IPS-NIHi7 (cell line): Measurements from ENCODE around the gene STK10.
"Not testable (repeated sequence)": the region's sequence is repeated elsewhere in the genome, so short reads cannot be mapped to it uniquely, and the experiment has no call there.

Experiments used
- DNase-seq: peaks from one replicate; pipeline ENCODE4 v3.0.0; 2012; ENCODE audit warnings: mixed read lengths; ENCODE audit errors: extremely low spot score

The STK10 gene

GRCh38 chr5:172055421-172055820 is 132.6 kb downstream of the STK10 start:
- no peak for DNase-seq

GRCh38 chr5:172054611-172055153 is 133.3 kb downstream of the STK10 start:
- DNase-seq, result no peak

DNA sequence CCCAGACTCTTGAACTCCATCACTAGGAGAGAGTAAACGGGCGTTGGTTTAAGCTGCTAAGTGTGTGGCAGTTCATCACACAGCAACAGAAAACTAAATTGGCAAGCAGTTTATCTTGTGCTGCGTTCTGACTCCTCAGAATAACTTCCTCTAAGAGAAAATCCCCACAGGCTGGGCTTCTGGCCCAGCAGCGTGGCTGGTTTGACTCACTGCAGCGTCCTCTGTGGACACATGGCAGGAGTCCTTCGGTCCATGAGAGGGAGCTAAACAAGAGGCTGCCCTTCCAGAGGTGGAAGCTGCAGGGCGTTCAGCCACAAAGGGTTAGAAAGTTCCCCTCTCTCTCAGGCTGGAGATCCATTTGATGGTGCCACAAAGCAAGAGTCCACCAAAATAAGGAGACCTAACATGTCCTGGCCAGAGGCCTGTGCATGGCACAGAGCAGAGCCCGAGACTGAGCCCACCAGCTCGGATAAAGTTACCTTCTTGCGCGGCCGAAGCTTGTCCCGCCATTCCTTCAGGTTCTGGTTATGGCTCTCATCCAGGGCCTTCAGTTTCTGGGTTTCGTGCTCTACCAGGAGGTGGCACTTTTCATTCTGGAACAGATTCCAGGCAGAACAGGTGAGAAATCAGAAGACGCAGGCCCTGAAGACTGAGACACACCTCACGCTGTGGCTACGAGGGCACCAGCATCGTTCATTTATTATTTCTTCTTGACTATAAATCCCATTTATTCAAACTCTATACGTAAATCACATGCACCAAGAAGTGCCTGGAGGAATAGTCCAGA is 135.4 kb downstream of the STK10 start:
- DNase-seq, result no peak

- no peak for DNase-seq
Measured at GRCh38 chr5:172051643-172052339, 136.2 kb downstream of the STK10 start.

GRCh38 chr5:172050080-172050479 is 137.9 kb downstream of the STK10 start:
- DNase-seq, result no peak

GRCh38 chr5:172049226-172049796 is 138.7 kb downstream of the STK10 start:
- DNase-seq, result peak; percentile 14

- peak; percentile 8 for DNase-seq
Measured at GRCh38 chr5:172048539-172049101, 139.4 kb downstream of the STK10 start.

GRCh38 chr5:172048170-172048422 is 139.9 kb downstream of the STK10 start:
- DNase-seq, result no peak

DNA sequence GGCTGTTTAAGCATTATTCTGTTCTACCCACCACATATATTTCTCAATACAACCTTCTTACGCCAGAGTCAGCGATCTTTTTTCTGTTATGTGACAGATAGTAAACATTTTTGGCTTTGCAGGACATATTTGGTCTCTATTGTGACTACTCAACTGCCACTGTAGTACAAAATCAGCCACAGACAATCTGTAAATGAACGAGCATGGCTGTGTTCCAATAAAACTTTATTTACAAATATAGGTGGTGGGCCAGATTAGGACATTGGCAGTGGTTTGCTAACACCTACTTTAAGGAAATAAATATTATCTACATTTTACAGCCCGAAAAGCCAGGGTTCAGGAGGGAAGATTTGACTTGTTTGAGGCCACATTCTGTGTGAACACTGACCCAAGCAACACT is 141.4 kb downstream of the STK10 start:
- no peak for DNase-seq

DNA sequence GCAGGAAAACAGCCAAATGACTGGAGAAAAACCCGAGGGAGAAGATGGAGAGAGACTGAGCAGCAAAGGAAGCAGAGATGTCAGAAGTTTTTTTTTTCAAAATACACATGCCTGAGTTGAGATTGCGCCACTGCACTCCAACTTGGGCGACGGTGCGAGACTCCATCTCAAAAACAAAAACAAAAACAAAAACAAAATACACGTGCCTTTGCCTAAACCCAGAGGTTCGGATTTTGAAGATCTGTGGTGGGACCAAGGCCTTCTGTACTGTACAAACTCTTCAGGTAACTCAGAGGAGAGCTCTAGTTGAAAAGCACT is 142.8 kb downstream of the STK10 start:
- no peak for DNase-seq

DNA sequence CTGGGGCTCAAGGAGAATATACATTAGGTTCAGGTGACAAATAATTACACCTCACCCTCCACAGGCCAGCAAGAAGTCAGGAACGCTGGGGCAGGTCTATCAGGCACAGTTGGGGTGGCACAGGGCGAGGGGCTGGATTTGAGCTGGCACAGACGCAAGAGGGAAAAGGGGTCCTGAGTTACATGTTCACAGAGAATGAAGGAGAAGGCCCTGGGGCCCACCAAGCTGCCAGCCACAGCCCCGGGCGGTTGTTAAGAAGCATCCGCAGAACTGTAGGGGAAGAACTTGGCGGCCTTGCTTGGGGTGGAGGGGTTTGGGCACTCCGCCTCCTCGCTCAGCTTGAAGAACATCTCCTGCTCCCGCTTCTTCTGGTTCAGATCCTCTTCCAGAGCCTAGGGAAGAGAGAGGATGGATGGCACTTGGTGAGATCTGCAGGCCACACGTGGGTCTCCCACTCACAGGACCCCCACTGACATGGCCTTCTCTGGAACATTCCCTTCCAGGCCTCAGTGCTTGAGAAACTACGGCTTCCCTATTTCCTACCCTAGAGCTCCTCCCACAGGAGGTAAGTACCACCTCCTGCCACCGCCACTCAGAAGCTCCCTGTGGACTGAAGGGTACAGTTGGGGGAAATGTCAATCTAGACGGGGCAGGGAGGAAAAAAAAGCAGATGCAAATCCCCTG is 143.3 kb downstream of the STK10 start:
- DNase-seq, result peak; percentile 60

DNA sequence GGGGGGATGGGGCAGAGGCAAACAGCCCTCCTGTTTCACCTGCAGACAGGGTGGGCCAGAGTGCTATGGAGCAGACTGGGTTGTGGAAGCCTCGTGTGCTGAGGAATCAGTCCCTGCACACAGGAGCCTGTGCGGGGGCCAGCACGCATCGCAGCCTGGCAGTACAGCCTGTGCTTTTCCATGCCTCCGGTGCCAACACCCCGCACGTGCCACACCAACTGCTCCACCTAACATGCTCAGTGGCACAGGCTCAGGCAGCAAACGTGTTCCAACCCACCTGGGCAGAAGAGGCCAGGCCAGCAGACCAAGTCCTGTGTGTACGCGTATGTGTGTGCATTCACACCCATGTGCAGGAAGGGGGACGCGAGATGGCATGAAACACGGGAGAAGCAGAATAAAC is 144.2 kb downstream of the STK10 start:
- DNase-seq, result no peak

DNA sequence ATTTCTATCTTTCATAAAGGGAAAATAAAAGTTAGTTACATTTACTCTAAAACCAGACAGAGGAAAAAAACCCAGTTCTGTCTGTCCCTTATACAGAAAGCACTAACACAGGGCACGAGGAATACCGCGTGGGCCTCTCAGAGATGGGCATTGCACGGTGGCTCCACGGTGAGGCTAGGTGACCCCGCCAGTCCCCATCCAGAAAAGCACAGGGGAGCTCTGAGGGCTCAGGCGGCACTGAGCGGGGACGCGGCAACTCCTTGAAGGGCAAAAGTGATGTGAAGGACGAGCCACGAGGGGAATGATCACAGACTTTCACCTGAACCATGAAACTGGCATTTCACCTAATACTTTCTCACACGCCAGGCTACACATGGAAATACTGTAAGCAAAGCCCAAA is 145.8 kb downstream of the STK10 start:
- DNase-seq, result no peak

DNA sequence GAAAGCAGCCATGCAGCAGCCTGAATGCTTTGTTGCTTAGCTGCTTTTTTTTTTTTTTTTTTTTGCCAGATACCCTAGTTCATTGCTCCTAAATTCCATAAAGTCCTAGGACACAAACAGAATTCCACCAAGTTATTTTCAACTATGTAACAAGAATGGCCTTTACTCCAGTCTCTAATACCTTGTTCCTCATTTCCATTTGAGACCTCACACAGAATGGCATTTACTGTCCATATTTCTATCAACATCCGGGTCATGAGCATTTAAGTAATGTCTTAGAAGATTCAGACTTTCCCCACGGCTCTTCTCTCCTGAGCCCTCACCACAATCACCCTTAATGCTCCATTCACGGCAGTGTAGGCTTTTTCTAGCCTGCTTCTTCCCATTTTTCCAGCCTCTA is 149.9 kb downstream of the STK10 start:
- no peak for DNase-seq

DNA sequence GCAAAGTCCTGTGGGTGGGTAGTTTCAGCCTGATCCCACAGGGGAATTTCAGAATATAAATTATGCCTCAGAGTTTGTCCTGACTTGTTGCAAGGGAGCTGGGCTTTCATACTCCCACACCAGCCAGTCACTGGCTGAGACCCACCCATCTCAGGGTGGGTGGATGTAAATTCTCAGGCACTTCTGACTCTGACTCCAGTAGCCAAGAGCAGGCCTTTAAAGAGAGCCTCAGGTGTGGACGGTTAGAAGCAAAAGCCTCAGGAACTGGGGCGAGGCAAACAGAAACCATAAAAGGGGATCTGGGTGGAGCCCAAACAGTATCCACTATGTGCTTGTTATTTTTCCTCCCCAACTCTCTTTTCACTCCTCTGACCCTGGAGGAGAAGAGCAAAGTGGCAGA is 153.0 kb downstream of the STK10 start:
- DNase-seq, result no peak

GRCh38 chr5:172031894-172032461 is 156.0 kb downstream of the STK10 start:
- no peak for DNase-seq

GRCh38 chr5:172029876-172030275 is 158.1 kb downstream of the STK10 start:
- no peak for DNase-seq

GRCh38 chr5:172028167-172028566 is 159.9 kb downstream of the STK10 start:
- DNase-seq, result no peak

GRCh38 chr5:172020110-172020786 is 167.8 kb downstream of the STK10 start:
- not testable (repeated sequence) for DNase-seq

DNA sequence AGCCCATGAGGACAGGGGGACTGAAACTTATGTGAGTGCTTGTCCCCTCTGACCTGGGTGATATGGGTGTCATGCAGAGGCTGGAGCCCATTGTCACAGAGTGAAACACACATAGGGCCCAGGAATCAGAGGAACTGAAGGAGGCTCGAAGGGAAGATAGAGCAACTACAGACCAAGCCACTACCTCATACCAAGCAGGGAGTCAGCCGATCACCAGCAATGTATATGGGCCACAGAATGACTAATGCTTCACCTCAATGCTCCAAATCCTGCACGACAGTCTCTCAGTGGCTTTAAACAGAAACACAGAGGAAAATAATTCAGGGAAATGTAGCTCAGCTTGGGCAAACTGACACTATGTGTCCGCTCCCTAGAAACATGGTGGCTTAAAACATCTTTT is 172.7 kb downstream of the STK10 start:
- DNase-seq, result no peak

DNA sequence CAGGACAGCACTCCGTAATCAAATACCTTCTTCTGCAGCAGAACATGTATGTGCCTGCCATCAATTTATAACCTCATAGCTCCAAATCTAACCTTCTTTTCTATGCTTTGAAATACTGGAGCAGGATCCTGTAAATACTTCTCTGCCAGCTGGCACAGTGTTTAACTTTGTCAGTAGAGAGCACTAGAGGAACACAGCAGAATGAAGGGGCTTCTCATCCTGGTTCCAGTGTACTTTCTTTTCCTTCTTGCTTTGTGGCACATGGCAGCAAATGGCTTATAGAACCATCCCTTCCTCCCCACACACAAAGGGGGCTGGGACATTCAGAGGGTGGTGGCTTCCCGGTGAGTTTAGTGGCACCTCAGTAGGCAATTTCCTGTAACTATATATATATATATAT is 177.7 kb downstream of the STK10 start:
- DNase-seq, result no peak
